Colon (tissue), 2 donors: ENCODE data around the gene ATOH8.

Source experiments
- FAIRE-seq: peaks from 2 replicates; lab custom pipeline; 2012; peaks lifted over from hg19 to GRCh38; lab: Jason Lieb, UNC
- donor health status: control.
- donor health status: control.

ATOH8 gene

GRCh38 chr2:85754313-85755095 is 713 bp downstream of the ATOH8 start:
- FAIRE-seq = no peak

GRCh38 chr2:85755122-85756027 is 1.6 kb downstream of the ATOH8 start:
- no peak for FAIRE-seq

GRCh38 chr2:85756195-85756594 is 2.4 kb downstream of the ATOH8 start:
- FAIRE-seq = no peak

DNA sequence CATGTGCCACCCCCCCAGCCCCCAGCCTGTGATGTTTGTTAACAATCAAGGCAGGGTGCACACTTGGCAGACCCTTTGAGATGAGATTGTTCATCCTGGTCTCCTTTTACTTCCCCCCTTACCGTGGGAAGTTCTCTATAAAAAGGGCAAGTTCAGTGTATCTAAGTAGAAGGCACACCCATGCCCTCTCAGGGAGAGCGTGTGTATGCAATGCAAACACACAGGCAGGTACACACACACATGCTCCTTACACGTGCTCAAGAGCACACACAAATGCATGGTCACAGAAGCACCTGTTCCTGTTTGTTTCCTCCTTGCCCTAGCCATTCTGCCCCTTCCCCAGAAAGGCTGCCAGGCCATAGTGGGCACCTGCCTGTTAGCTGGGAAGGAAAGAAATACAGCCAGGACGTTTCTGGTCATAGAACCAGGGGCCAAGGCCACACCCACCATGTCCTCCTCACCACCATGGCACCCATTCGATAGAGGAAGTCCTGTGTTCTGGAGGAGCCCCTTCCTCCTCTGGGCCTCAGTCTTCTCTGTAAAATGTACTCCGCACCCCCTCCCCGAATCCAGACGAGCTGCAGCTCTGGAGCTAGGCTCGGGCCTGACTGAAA is 3.1 kb downstream of the ATOH8 start:
- FAIRE-seq = no peak

GRCh38 chr2:85757860-85758259 is 4.1 kb downstream of the ATOH8 start:
- FAIRE-seq = no peak

DNA sequence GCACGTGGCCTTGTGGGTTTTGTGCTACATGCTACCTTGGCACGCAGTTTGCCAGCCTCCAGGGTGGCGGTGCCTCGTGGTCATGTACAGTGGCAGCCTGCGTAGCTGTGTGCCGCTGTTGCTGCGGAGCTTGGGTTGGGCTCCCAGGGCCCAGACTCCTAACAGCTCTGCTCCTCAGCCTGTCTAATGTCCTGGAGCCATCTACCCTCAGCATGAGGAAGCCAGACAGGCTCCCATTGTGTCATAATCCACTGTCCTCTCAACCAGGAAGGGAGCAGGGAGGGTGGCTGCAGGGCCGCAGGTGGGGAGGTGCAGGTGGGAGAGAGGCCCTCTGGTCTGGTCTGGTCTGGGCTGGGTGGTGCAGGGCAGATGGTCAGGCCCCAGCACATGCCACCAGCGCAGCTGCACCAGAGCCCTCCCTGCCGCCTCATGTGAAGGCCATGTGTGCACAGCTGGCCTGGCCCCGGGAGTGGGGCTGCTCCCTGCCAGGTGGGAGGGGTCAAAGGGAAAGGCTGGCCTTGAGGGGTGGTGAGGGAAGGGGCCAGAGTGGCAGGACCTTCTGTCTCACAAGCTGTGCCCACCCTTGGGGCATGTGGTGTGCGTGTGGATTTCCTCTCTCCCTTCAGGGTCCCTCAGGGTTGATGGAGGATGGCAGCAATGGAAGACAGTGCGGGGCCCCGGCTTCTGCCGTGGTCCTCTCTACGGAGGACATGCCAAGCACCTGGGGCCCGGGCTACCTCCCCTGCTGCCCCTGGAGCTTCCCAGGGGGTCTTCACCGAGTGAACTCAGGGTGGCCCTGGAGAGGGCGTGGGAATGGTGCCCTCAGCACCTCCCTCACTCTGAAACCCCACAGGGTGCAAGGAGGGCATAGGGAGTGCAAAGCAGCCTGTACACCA is 4.8 kb downstream of the ATOH8 start:
- no peak for FAIRE-seq

DNA sequence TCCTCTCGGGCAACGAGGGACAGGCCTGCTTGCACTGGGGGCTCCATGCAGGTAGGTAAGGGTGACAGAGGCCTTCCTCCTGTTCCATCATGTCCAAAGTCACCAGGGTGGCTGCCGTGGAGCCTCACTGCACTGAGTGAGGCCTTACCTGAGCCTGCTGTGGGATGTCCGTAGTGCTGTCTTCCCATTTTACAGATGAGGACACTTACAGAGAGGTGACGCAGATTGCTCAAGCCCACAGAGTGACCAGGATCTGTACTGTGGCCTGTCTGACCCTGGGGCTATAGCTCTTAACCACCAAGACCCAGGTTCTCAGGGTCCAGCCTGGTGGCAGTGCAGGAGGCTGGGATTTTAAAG is 5.4 kb downstream of the ATOH8 start:
- no peak for FAIRE-seq

DNA sequence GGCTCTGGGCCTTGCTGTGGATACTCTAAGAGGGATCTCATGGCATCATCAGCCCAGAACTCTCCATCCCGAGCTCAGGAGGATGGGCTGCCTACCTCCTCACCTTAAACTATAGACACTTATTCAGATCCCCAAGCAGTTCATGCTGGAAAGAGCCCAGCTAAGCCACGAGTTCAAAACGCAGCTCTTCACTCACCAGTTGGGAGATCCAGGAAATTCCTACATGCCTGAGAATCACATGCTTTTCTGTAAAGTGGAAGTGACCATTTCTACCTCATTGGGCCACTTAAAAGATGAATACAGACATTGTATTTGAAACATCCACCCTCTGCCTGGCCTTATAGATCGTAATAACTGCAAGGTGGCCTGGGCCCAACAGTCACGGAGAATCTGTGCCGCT is 6.6 kb downstream of the ATOH8 start:
- no peak for FAIRE-seq

DNA sequence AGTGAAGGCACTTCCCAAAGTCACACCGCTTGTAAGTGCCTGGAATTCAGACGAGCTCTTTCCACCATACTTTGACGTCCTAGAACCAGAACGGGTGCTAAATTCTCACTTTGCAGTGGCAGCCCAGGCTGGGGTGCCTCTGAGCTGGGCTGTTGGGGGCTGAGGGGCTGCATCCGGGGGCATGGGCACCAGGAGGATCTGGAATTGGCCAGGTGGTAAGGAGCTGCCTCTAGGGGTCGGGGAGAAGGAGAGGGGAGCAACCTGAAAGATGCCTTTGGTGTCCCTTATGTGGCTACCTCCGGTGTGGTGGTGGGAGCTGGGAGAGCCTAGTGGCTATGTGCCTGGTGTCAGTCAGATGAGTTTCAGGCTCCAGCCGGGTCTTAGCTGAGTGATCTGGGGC is 7.1 kb downstream of the ATOH8 start:
- FAIRE-seq = no peak

GRCh38 chr2:85761512-85761944 is 7.7 kb downstream of the ATOH8 start:
- no peak for FAIRE-seq

GRCh38 chr2:85761946-85762345 is 8.2 kb downstream of the ATOH8 start:
- no peak for FAIRE-seq

DNA sequence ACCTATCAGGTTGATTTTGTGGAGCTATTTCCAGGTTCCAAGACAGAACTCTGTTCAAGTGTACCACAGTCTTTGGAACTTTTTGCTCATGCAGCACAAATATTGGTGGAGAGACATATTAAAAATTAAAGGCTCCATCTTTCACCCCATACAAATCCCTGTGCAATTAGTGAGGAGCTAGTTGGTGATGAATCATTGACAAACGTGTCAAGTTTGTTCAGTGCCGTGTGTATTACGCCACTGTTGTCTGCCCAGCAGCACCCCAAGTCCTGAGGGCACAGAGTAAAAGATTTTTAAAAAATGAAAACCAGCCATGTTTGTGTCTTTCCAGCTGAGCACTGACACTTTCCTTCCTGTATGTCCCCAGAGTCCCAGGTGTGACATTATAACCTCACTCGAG is 9.3 kb downstream of the ATOH8 start:
- no peak for FAIRE-seq

- no peak for FAIRE-seq
These were observed 10.0 kb downstream of the ATOH8 start for GRCh38 chr2:85763831-85764230.

DNA sequence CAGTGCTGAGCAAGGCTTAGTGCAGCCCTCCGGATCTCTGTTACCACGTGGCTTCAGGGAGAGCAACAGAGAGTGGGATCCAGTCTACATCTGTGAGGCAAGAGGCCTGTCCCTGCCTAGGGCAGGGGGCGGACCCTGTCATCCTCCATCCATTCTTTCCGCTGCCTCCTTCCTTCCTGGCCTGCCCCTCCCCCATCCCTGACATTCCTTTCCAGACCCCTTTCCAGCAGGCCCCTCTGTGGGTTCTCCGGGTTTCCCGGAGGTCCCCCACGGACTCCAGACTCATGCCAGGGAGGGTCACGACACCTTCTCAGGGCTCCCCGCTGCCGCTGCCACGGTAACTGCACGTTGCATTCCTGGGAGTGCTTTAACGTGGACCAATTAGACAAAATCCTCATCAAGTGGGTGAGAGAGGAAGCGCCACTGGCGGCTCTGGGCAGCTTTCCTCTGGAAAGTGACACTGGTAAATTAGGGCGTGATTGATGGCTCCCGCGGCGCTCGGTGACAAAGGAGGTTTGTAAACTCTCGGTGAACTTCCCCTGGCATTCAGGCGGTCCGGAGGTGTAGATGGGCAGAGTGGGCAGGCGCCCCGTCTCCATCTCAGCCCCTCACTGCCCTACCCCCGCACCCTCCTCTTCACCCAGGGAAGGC is 11.4 kb downstream of the ATOH8 start:
- no peak for FAIRE-seq

DNA sequence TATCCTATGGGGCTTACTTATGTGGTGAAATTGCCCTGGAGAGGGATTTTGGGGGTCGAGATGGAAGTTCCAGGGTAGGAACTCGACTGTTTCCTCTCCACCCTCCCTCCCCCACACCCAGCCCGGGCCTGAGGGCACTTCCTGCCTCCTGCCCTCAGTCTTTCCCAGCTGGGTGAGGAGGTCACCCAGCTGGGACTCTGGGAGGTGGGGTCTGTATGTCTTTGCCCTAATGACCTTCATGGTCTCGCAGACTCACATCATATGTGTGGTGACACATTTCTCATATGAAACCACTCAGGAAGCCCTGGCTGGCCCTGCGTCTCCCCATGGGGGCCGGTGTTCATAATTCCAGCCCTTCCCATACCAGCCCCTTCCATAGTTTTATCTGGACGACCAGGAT is 12.4 kb downstream of the ATOH8 start:
- FAIRE-seq = no peak

DNA sequence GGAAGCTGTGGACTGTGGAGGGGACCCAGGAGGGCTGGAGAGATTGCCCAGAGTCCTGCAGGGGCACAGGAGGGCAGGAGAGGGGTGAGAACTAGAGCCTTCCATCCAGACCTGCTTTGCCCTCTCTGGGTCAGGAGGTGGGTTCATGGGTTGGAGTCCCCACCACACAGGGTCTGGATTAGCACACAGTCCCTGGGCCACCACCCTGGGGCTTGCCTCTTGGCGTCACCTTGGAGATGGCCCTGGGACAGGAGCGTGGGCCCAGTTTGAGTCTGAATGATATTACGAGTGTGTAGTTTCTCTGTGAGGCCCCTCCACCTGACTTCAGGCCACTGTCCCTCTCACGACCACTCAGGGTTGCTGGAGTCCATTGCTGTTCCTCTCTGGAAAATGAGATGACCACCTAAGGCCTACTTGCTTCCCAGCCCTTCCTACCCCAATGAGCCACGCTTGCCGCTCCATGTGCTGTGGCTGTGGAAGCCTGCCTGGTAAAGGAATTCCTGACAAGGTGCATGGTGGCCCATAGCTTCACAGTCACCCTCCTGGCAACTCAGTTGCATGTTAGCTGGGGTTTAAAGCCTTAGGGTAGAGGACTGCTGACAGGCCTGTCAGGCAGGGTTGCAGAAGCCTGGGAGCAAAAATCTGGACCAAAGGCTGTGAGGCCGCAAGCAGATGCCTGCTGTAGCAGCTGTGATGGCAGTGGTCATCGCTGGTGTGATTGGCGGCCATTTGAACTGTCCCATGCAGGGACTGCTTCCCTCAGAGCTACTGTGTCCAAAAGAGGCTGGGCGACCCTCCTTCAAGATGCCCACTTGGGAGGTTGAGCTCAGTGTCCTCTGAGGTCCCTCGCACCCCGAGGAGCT is 14.2 kb downstream of the ATOH8 start:
- FAIRE-seq = no peak

- no peak for FAIRE-seq
These were observed 14.9 kb downstream of the ATOH8 start for GRCh38 chr2:85768713-85769112.

GRCh38 chr2:85769236-85769982 is 15.6 kb downstream of the ATOH8 start:
- no peak for FAIRE-seq

DNA sequence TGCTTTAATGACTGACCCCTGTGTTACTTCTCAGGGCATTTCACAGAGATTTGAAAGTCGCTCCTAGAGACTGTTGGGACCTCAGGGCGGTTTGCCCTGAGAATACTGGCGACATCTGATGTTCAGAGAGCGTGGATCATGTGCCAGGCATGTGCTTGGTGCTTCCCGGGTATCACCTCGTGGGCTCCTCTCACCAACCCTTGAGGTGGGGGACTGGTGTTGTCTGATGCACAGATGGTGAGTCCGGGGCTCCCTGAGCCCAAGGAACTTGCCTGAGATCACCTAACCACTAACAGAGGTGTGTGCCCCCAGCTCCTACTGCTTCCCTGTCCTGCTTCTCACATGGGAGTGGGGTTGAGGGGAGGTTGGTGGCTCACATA is 16.2 kb downstream of the ATOH8 start:
- FAIRE-seq = no peak

- no peak for FAIRE-seq
These were observed 16.6 kb downstream of the ATOH8 start for GRCh38 chr2:85770369-85770768.
